PFSK-1 (cell line): ENCODE measurements around the gene TRABD2A.

ENCODE experiments used
- POLR2AphosphoS5 ChIP-seq: IDR thresholded peaks from 2 replicates; pipeline ENCODE4 v1.6.1; 2012; ENCODE audit warnings: low read depth, mild to moderate bottlenecking, control low read depth, low read length, moderate library complexity
- TAF1 ChIP-seq: IDR thresholded peaks from 2 replicates; pipeline ENCODE4 v1.6.1; 2012; ENCODE audit warnings: low read length, control low read depth, borderline replicate concordance; ENCODE audit not compliant: insufficient read depth
- TF ChIP-seq, protein P1 (sequence below), 2 experiments: IDR thresholded peaks; 2 replicates each; pipeline versions ENCODE4 v1.6.1 to v1.8.0; 2011 to 2012; ENCODE audit warnings: low read depth in 2 of 2, low read length in 2 of 2, control low read depth in 1 of 2, inconsistent platforms in 1 of 2, mild to moderate bottlenecking in 1 of 2, moderate library complexity in 1 of 2; ENCODE audit not compliant: insufficient read depth in 1 of 2

DNA sequence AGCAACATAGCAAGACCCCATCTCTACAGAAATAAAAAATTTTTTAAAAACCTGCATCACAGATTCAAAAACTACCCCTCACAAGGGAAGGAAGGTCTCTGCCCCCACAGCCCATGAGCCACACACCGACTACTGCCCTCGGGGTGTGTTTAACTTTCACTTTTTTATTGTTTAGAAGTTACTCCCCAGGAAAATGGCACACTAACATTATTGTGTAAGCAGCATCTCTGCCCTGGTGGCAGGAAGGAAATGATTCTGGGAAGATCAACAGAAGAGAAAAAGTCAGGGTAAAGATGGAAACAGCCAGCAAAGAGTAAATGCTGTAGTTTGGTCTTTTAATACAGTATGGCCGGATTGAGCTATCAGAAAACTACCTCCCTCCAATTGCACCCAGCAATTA lies 21.9 kb downstream of the TRABD2A start:
- TF ChIP-seq, protein P1, sequence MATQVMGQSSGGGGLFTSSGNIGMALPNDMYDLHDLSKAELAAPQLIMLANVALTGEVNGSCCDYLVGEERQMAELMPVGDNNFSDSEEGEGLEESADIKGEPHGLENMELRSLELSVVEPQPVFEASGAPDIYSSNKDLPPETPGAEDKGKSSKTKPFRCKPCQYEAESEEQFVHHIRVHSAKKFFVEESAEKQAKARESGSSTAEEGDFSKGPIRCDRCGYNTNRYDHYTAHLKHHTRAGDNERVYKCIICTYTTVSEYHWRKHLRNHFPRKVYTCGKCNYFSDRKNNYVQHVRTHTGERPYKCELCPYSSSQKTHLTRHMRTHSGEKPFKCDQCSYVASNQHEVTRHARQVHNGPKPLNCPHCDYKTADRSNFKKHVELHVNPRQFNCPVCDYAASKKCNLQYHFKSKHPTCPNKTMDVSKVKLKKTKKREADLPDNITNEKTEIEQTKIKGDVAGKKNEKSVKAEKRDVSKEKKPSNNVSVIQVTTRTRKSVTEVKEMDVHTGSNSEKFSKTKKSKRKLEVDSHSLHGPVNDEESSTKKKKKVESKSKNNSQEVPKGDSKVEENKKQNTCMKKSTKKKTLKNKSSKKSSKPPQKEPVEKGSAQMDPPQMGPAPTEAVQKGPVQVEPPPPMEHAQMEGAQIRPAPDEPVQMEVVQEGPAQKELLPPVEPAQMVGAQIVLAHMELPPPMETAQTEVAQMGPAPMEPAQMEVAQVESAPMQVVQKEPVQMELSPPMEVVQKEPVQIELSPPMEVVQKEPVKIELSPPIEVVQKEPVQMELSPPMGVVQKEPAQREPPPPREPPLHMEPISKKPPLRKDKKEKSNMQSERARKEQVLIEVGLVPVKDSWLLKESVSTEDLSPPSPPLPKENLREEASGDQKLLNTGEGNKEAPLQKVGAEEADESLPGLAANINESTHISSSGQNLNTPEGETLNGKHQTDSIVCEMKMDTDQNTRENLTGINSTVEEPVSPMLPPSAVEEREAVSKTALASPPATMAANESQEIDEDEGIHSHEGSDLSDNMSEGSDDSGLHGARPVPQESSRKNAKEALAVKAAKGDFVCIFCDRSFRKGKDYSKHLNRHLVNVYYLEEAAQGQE (IDR thresholded peaks at IDR 0.05; ENCODE audit: insufficient read depth in 1 of 2, low read depth in 2 of 2, low read length in 2 of 2): no peak
- TF ChIP-seq POLR2AphosphoS5: no peak
- no peak for TF ChIP-seq TAF1
